ENCODE measurements around the gene CD80. TPM values are rescaled to one million over a fixed set of nuclear protein-coding genes. Genes with fewer than 3 reads are reported as not detected.

The CD80 gene
- total RNA-seq, 4 donors from 2014 or later = not detected

GRCh38 chr3:119562307-119562961, 3.0 kb upstream of the CD80 start:
- 38 to 53% methylated on average over 6 of the region's 6 CpGs for WGBS, 2 donors
- no peak overlapping the region for H3K4me3 ChIP-seq (ENCODE audit: low read depth, poor library complexity, severe bottlenecking)
- no peak for TF ChIP-seq POLR2A (IDR thresholded peaks at IDR 0.05)
- TF ChIP-seq, protein P1, sequence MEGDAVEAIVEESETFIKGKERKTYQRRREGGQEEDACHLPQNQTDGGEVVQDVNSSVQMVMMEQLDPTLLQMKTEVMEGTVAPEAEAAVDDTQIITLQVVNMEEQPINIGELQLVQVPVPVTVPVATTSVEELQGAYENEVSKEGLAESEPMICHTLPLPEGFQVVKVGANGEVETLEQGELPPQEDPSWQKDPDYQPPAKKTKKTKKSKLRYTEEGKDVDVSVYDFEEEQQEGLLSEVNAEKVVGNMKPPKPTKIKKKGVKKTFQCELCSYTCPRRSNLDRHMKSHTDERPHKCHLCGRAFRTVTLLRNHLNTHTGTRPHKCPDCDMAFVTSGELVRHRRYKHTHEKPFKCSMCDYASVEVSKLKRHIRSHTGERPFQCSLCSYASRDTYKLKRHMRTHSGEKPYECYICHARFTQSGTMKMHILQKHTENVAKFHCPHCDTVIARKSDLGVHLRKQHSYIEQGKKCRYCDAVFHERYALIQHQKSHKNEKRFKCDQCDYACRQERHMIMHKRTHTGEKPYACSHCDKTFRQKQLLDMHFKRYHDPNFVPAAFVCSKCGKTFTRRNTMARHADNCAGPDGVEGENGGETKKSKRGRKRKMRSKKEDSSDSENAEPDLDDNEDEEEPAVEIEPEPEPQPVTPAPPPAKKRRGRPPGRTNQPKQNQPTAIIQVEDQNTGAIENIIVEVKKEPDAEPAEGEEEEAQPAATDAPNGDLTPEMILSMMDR (IDR thresholded peaks at IDR 0.05) = no peak
- DNase-seq (ENCODE audit: low spot score in 2 of 2) = no peak
- intact Hi-C loops (cut with DNase I; ENCODE audit: low total_unique reads) = no loop called here

GRCh38 chr3:119560160-119560559, 746 bp upstream of the CD80 start:
- TF ChIP-seq, protein P1 (IDR thresholded peaks at IDR 0.05) = no peak
- no peak for TF ChIP-seq POLR2A (IDR thresholded peaks at IDR 0.05)
- H3K4me3 ChIP-seq (ENCODE audit: low read depth, poor library complexity, severe bottlenecking) = no peak overlapping the region
- intact Hi-C loops (cut with DNase I; ENCODE audit: low total_unique reads) = no loop called here
- no peak for DNase-seq (ENCODE audit: low spot score in 2 of 2)
- 68 to 82% methylated on average over 5 of the region's 5 CpGs for WGBS, 2 donors

DNA sequence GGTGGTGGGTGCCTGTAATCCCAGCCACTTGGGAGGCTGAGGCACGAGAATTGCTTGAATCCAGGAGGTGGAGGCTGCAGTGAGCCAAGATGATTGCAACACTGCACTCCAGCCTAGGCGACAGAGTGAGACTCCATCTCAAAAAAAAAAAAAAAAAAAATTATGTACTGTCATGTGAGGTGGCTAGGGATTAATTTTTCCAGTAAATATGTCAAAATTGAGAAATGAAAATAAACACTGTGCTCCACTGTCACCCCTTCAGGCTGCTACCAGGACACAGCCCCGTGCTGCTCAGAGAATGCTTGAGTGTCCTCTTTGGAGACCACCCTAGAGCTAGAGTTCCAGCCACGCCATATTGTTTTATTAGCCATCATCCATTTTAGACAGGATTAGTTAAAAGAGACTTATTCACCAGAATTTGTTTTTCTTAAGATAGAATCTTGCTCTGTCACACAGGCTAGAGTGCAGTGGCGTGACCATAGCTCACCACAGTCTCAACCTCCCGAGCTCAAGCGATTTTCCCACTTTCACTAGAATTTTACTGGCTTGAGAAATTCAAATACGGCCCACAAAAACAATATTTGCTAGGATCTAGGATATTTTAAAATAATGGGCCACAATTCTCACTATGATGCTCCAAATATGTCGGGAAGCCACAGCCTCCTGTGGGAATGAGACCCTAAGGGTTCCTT, 642 bp downstream of the CD80 start:
- DNase-seq (ENCODE audit: low spot score in 2 of 2) = no peak
- WGBS, 2 donors = 91 to 95% methylated on average over 9 of the region's 9 CpGs
- no peak for TF ChIP-seq POLR2A (IDR thresholded peaks at IDR 0.05)
- TF ChIP-seq, protein P1 (IDR thresholded peaks at IDR 0.05) = no peak
- H3K4me3 ChIP-seq (ENCODE audit: low read depth, poor library complexity, severe bottlenecking) = no peak overlapping the region
- intact Hi-C loops (cut with DNase I; ENCODE audit: low total_unique reads) = no loop called here

- intact Hi-C loops (cut with DNase I; ENCODE audit: low total_unique reads) = no loop called here
- WGBS, 2 donors = 63 to 64% methylated on average over 3 of the region's 3 CpGs
Observed at GRCh38 chr3:119557877-119558269, 1.5 kb downstream of the CD80 start.

DNA sequence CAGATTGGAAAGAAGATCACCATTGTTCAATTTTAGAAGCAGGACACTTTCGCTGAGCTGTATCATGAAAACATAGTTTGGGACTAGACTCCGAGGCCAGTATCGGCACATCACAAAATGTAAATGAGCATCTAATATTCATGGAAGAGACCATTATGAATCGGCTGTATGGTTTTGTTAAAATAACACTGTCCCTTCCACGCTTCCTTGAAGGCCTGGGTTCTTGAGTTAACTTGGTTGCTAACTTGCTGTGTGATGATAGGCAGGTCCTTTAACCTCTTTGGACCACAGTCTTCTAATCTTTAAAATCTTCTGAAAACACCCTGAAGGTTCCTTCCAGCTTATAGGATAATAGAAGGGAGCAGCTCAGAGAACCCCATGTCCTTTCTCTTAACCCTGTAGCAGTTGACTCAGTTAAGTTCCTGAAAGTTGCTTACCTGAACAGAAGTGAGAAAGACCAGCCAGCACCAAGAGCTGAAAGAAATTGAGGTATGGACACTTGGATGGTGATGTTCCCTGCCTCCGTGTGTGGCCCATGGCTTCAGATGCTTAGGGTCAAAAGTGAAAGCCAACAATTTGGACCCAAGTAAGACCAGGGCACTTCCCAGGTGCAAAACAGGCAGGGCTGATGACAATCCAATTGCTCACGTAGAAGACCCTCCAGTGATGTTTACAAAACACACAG, 2.1 kb downstream of the CD80 start:
- WGBS, 2 donors = 90 to 91% methylated on average over 7 of the region's 7 CpGs
- no peak for DNase-seq (ENCODE audit: low spot score in 2 of 2)
- no peak for TF ChIP-seq POLR2A (IDR thresholded peaks at IDR 0.05)
- TF ChIP-seq, protein P1 (IDR thresholded peaks at IDR 0.05) = no peak
- intact Hi-C loops (cut with DNase I; ENCODE audit: low total_unique reads) = no loop called here
- H3K4me3 ChIP-seq (ENCODE audit: low read depth, poor library complexity, severe bottlenecking) = no peak overlapping the region

More at GRCh38 chr3:119557877-119558269, 1.5 kb downstream of the CD80 start:
- no peak overlapping the region for H3K4me3 ChIP-seq (ENCODE audit: low read depth, poor library complexity, severe bottlenecking)
- no peak for DNase-seq (ENCODE audit: low spot score in 2 of 2)
- TF ChIP-seq, protein P1 (IDR thresholded peaks at IDR 0.05) = no peak
- no peak for TF ChIP-seq POLR2A (IDR thresholded peaks at IDR 0.05)
